ENCODE measurements around the gene COL4A5. TPM values are rescaled to one million over a fixed set of nuclear protein-coding genes. Genes with fewer than 3 reads are reported as not detected.
"Not testable (repeated sequence)": the region's sequence is repeated elsewhere in the genome, so short reads cannot be mapped to it uniquely, and the experiment has no call there.

Gene COL4A5
- total RNA-seq, 1 donor from 2014 or later, result 80.4 TPM

DNA sequence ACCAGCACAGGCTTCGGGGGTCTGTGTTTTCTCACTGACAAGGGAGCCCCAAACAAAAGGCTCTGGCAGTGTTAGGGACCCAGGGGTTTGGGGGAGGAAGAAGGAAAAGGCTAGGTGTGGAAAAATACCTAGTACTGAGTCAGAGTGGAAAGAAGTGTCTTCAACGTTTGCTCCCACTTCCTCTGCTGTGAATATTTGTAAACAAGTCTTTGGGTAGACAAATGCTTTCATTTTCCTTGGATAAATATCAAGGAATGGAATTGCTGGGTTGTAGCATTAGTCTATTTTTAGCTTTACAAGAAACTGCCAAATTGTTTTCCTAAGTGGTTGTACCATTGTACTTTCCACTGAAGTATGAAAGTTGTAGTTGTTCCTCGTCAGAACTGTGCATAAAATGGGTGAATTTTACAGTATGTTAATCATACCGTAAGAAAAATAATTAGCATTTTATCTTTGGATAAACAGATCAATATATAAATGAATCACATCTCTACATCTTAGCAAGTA is 17.4 kb downstream of the COL4A5 start:
- no peak for DNase-seq (ENCODE audit: low read depth)

DNA sequence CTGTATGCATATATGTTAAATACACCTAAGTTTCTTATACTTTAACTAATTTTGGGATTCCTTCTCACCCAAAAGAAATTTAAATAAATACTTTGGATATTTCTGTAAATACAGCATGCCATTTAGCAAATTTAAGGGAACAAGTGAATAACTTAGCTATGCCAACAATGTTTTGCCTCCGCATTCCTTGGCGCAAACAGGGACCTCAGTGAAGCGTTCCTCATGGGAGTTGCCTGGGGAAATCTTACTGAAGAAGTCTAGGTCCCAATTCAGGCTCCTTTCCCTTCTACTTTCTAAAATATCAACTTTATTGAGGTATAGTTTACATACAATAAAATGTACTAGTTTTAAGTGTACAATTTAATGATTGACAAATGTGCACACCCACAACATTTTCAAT is 25.0 kb downstream of the COL4A5 start:
- peak; percentile 44 for DNase-seq (ENCODE audit: low read depth)

DNA sequence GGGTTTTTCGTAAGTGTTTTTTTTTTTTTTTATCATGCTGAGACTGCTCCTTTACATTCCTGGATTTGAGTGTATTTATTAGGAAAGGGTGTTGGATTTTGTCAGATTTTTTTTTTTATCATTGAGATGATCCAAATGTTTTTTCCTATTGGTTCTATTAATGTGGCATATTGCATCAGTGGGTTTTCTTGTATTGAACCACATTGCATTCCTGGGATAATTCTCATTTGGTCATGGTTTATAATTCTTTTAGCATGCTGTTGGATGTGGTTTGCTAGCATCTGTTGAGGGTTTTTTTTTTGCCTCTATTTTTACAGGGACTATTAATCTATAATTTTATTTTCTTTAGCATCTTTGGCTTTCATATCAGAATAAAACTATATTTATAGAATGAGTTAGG is 28.8 kb downstream of the COL4A5 start:
- DNase-seq (ENCODE audit: low read depth), result no peak

DNA sequence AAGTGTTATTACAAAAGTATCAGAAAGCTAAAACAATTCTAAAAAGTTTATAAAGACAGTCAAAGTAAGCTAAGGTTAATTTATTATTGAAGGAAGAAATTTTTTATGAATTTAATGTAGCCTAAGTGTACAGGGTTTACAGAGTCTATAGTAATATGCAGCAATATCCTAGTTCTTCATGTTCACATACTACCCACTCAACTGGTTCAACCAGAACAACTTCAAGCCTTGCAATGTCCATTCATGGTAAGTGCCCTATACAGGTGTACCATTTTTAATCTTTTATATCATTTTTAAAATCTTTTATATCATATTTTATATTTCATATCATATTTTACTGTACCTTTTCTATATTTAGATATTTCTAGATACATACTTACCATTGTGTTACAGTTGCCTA is 34.3 kb downstream of the COL4A5 start:
- no peak for DNase-seq (ENCODE audit: low read depth)

DNA sequence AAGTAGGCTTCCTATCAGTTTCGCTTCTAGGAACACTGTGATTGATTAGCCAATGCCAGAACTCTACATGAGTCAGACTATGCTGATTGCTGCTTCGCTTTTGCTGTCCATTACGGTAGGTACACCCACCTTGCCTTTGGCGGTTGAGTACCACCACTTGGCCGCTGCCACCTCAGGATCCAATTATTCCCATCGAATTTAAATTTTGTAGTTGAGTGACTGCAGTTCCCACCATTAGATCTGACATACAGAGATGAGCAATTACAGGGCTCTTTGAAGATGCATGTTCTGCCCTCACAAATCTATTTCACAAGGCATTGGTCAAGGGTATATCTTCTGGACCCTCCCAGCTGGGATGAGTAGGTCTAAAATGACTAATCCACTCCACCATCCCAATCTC is 41.9 kb downstream of the COL4A5 start:
- DNase-seq (ENCODE audit: low read depth), result not testable (repeated sequence)

DNA sequence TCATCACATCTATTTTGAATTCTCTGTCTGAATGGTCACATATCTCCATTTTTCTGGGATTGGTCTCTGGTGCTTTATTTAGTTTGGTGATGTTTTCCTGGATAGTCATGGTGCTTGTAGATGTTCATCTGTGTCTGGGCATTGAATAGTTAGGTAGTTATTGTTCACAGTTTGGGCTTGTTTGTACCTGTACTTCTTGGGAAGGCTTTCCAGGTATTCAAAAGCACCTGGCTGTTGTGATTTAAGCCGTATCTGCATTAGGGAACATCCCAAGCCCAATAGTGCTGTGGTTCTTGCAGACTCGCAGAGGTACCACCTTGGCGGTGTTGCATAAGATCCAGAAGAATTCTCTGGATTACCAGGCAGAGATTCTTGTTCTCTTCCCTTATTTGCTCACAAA is 44.6 kb downstream of the COL4A5 start:
- DNase-seq (ENCODE audit: low read depth), result no peak

DNA sequence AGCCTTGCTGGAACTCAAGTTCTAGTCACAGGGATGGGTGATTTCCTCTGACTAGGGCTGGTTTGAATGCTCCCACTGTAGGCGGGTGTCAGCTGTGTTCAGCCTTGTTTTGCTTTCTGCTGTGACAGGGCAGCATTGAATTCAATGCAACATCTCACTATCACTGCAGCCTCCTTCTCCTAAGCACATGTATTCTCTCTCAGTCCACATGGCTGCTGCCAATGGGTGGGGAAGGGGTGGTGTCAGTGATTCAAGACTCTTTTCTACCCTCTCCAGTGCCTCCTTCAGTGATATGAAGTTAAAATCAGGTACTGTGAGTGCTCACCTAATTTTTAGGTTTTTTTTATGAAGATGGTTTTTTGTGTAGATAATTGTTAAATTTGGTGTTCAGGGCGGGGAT is 46.3 kb downstream of the COL4A5 start:
- no peak for DNase-seq (ENCODE audit: low read depth)

DNA sequence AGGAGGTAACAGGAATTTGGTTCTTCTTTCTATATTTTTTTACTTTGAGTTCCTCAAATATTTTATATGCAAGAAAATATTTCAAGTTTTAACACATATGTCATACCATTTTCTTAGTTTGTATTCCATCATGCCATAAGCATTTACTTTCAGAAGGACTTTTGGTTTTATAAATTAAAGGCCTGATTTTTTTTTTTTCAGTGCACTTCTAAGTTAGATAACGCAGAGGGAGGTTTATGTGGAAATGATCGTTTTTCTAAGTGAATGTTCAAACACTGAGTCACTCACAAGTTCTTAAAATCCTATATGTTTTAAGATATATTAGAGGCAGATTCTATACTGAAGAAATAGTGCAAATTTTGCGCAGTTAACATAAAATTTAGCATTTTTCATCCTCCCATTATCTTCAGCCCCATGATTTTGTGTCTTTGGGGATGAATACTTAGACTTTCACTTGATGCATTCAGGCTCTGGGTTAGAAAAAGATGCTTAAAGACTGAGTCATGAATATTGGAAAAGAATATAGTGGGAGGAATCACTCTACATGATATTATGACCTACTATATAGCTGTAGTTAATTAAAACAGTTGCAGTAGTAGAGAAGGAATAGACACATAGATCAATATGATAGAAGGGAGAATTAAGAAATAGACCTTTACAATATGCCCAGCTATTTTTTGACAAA is 54.9 kb downstream of the COL4A5 start:
- no peak for DNase-seq (ENCODE audit: low read depth)

DNA sequence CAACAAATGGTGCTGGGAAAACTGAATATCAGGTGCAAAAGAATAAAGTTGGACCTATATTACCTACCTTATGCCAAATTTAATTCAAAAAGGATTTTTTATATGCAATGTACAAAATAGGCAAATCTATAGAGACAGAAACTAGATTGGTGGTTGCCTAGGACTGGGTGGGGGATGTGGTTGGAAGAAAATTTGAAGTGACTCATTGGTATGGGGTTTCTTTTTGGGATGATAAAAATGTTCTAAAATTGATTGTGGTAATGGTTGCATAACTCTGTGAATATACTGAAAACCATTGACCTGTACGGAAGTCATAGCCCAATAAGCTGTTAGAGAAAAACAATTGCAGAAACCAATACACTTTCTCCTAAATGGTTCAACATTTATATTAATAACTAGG is 72.1 kb downstream of the COL4A5 start:
- DNase-seq (ENCODE audit: low read depth), result no peak

DNA sequence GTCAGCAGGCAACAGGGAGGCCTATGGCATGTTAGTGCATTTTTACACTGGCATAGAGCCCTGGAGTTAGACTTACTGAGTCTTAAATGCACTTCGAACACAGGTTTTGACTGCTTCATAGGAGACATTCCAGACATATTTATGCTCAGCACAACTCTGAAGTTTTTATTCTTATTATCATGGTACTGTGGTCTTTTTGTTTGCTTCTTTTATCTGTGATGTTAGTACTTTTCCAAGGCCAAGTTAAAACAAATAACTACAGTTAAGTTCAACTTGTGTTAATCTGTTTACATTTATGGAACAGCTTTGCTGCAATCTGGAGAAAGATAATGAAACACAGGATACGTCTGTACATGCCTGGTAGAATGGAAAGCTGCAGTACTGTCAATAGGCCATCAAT is 76.5 kb downstream of the COL4A5 start:
- DNase-seq (ENCODE audit: low read depth), result peak; percentile 1

DNA sequence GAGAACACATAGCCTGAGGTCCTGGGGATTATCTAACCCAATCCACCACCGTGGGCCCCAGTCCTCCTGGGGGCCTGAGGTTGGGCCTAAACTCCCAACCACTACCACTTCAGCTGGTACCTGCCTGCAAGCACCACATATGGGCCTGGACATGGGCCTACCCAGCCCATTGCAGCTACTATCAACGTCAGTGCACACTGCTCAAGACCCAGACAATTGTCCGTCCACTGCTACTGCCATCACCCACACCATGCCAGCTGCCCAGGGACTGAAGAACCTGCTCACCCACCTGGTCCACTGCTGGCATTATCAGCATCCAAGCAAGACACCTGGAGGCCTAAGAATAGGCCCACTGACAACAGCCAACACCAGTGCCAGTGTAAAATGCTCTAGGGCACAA is 88.1 kb downstream of the COL4A5 start:
- DNase-seq (ENCODE audit: low read depth), result no peak

DNA sequence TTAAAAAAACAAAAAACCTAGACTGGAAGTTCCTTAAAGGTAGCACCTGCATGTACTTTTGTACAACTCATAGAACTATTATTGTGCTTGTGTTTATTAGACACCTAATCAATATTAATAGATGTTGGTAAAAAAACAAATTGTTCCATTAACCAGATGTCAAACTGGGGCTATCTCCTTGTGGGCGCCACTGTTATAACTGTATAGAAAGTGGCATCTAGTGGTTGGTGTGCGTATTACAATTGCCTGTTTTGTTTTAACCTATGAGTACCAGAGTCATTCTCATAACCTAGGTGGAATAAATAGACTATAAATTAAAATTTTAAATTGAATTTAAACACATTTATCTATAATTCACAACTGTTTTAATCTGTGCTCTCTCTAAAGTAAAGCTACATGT is 97.4 kb downstream of the COL4A5 start:
- DNase-seq (ENCODE audit: low read depth), result peak; percentile 23

DNA sequence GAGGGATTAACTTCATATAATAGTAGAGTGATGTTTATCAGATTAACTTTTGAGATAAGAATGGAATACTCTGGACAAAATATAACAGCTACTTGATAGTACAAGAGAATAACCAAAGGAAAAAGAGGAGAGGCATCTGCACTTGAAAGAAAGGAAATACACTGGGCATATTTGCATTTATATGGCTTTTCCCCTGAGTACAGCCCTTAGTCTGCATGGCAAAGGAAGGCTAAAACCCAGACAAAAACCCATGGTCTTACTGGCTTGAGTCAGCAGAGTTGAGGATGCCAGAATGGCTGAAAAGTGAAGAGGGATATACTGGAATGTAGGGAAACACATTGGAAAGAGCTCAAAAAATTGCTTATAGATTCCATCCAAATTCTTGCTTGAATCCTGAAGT is 101.6 kb downstream of the COL4A5 start:
- DNase-seq (ENCODE audit: low read depth), result no peak

DNA sequence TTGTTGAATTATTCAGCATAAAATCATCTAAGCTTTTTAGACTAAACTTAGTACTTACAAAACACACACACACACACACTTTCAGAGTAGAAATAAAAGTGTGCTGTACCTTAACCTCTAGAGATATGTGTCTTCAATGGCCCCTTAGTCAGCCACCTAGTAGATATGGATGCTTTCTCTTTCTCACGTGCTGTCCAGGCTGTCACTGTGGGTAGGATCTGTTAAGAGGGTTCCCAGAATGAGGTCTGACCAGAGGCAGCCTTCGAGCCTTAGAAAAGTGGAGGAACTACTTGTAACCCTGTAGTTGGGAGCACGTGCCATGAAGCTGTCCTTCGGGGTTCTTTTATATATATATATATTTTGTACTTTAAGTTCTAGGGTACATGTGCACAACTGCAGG is 117.9 kb downstream of the COL4A5 start:
- DNase-seq (ENCODE audit: low read depth), result no peak

DNA sequence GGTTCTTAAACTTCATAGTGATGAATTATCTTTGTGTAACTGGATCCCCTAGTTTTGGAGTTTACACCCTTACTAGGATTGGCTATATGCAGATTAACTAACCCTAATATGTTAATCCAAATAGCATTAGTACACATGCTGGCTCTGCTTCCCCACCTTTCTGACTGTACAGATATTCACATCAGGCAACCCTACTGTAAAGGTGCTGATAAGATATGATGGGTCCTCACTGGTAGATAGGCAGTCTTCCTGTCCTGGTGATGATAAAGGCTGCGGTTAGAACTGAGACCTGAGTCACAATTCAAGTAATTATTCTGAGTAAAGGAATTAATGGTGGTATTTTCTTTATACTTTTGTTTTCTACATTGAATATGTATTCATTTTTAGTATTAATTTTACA is 118.6 kb downstream of the COL4A5 start:
- DNase-seq (ENCODE audit: low read depth), result no peak

DNA sequence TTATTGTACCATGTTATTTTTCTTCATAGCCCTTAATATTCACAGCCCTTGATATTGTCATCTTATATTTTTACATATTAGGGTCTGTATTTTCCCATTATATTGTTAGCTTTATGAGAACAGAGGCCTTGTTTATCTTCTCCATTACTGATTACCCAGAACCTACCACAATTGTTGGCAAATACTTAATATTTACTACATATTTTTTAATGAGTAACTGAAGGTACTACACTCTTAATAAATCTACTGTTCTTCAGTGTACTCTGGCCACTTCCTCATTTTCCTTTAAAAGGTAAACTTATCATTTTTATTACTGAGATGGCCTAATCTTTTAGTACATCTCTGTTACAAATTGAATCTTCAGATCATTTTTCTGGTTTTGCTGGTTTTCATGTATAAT is 133.5 kb downstream of the COL4A5 start:
- peak; percentile 0 for DNase-seq (ENCODE audit: low read depth)

DNA sequence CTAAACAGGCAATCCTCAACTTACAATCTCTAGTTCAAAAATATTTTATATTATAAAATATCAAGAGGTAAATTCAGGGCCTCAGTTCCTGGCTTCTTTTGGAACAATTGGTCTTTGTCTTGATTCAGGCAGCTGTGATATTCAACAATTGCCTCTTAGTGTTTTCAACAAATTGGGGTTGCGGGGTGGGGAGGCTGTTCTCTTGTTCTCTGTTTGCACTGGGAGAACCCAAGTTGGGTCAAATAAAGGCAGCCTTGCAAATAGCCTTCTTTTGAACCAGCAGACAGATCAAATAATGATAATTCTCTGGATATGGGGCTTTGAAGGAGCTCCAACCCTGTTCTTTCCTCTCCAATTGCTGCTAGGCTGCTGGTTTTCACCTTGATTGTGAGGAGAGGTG is 142.5 kb downstream of the COL4A5 start:
- no peak for DNase-seq (ENCODE audit: low read depth)

DNA sequence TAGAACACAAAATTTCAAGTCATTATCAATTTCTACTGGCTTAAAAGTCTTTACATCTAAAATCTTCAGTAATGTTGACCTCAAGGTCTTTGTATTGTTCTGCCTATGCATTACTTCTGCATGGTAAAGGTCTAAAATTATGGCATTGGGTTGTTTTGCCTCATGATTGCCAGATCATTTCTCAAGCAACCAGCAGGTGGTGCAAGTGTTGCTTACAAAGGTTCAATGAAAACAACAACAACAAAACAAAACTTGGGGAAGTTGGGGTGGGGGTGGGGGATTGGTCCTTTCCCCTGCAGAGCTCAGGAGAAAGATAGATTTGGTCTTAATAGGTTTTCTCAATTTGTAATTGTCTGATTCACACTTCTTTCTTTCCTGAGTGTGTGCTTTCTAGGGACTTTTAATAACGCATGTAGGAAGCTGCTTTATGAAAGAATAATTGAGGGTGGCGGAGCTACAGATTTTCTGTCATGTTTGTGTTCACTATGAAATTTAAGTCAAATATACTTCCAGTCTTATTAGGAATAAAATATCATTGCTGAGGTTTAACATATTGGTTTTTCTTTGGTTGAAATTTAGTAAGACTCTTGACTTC is 145.1 kb downstream of the COL4A5 start:
- peak; percentile 1 for DNase-seq (ENCODE audit: low read depth)

DNA sequence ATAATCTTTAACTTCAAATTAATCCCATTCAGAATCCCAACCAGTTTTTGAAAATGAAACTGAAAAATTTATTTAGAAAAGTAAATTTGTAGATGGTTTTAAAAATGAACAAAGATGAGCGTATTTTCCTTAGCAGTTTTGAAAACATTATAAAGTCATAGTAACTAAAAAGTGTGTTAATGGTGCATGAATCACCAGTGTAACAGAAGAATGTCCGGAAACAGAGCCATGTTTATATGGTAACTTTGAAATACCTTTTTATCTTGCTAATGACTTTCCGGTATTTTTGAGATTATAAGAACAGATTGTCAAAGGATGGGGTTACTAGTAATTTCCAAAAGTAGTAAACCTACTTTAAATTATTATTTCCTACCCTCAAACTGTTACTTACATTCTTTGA is 150.9 kb downstream of the COL4A5 start:
- no peak for DNase-seq (ENCODE audit: low read depth)

DNA sequence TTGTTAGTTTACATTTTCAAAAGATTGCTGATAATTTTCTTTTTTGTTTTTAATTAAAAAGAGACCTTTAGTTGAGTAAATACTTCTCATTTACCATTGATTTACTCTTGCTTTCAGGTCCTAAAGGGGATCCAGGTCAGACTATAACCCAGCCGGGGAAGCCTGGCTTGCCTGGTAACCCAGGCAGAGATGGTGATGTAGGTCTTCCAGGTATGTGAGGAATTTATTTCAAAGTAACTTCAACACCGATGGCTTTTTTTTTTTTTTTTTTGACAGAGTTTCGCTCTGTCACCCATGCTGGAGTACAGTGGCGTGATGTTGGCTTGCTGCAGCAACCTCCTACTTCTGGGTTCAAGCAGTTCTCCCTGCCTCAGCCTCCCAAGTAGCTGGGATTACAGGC is 161.6 kb downstream of the COL4A5 start:
- no peak for DNase-seq (ENCODE audit: low read depth)

DNA sequence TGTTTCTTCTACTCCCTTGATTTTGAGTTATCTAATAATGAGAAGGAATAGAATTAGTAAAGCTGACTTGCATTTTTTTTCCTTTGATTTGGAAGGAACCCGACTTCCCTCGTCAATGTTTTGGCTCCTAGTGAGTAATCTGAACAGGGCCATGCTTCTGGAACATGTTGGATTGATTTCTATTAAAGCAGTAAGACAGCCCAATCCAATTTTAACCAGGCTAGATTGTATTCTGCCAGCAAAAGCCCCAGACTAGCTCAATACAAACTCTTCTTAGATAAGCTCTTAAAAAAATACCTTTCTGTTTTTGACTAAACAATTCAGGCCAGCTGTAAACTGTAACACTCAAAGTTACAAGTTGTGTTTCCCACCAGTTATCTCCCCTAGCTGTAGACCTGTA is 170.5 kb downstream of the COL4A5 start:
- no peak for DNase-seq (ENCODE audit: low read depth)

DNA sequence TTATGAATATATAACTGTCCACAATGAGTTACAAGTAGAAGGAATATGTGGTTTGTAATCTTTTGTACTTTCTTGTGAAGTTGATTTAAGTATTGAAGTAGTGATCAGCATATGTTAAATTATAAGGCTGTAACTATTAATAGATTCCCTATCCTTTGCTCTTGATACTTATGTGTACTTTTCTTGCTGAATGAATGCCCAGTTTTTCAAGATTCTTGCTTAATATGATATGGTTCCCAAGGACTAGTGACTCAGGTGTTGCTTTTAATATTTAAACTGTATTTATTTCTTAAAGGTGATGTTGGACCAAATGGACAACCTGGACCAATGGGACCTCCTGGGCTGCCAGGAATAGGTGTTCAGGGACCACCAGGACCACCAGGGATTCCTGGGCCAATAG is 175.0 kb downstream of the COL4A5 start:
- no peak for DNase-seq (ENCODE audit: low read depth)

DNA sequence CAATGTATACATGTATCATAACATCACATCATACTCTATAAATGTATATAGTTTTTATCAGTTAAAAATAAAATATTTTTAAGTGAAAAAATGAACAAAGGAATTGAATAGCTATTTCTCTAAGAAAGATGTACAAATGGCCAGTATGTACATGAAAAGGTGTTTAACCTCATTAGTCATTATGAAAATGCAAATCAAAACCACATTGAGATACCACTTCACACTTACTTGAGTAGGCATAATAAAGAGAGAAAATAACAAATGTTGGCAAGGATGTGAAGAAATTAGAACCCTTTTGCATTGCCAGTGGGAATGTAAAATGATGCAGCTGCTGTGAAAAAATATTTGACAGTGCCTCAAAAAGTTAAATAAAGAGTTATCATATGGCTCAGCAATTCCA is 201.2 kb downstream of the COL4A5 start:
- DNase-seq (ENCODE audit: low read depth), result no peak
